GM18499 (cell line): ENCODE results near the gene OXSR1.
"Not testable (repeated sequence)": the region's sequence is repeated elsewhere in the genome, so short reads cannot be mapped to it uniquely, and the experiment has no call there.

ENCODE experiments used
- ATAC-seq: cut with Tn5 transposase; IDR thresholded peaks from one replicate; pipeline ENCODE4 v1.9.1; 2021; ENCODE audit warnings: moderate number of reproducible peaks; ENCODE audit not compliant: insufficient read depth, unreplicated experiment

The OXSR1 gene

DNA sequence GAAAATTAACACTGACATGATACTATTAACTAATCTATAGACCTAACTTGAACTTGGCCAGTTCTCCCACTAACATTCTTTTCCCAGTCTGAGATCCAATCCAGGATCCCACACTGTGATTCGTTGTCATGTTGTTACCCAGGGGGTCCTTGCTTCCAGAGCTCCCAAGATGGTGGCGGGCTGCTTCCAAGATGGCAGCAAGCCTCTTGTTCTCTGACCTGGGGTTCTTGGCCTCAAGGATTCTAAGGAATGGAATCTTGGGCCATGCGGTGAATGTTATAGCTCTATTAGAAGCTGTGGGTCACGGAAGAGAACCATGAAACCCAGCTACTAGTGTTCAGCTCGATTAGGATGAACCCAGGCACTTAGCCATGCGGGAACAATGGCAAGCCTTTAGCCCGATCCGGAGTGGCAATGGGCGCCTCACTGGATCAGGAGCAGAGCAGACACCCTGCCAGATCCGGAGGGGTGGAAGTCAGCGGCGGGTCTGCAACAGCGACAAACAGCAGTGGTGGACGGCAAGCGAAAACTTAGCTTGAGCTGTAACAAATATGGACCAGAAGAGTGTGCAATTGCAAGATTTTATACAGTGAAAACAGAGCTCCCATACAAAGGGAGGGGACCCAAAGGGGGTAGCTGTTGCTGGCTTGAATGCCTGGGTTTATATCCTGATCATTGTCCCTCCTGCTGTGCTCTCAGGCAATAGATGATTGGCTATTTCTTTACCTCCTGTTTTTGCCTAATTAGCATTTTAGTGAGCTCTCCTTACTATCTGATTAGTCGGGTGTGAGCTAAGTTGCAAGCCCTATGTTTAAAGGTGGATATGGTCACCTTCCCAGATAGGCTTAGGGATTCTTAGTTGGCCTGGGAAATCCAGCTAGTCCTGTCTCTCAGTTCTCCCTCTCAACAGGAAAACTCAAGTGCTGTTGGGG is 124.2 kb downstream of the OXSR1 start:
- ATAC-seq = not testable (repeated sequence)

DNA sequence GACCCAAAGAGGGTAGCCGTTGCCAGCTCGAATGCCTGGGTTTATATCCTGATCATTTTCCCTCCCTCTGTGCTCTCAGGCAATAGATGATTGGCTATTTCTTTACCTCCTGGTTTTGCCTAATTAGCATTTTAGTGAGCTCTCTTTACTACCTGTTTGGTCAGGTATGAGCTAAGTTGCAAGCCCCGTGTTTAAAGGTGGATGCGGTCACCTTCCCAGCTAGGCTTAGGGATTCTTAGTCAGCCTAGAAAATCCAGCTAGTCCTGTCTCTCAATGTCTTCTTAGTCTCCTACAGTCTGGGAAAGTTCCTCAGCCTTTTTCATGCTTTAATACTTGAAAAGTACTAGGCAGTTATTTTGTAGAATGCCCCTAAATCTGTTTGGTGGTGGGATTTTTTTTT is 131.7 kb downstream of the OXSR1 start:
- not testable (repeated sequence) for ATAC-seq

DNA sequence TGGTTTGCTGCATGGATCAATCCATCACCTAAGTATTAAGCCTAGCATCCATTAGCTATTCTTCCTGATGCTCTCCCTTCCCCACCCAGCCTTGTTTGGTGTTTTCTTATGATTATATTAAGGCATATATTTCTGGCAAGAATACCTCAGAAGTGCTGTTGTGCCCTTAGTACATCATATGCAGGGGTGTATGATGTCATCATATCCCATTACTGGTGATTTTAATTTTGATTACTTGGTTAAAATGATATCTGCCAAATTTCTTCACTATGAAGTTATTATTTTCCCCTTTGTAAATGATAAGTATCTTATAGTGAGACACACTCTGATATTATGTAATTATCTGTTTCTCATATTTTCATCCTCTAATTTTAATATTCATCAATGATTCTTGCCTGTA is 132.2 kb downstream of the OXSR1 start:
- no peak for ATAC-seq

DNA sequence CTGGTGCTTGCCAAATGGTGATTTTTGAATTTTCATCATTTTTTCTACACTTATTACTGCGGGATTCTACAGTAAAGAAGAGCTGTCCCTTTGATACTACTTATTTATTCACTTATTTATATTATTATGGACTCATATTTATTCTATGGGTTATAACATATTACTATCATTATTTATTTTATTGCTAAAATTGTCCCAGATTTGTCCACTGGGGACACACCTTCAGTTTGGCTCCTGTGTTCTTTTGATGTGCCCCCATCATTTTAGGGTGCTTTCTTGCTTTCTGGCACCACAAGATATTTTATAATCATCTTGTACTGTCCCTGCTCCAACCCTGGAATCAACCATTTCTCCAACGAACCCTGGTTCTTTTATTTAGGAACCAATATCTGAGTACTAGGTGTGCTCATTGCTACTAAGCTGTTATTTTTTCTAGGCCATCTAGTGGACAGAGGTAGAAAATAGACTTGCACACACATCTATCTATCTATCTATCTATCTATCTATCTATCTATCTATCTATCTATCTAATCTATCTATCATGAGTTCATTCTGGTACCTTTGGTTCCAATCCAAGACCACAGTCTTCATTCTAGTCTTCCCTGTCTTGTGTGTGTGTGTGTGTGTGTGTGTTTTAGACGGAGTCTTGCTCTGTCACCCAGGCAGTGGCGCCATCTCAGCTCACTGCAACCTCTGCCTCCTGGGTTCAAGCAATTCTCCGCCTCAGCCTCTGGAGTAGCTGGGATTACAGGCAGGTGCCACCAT is 132.8 kb downstream of the OXSR1 start:
- ATAC-seq = no peak
